Activated CD8-positive, alpha-beta memory T cell treated with anti-CD3 and anti-CD28 coated beads, Interleukin-2, amount 50 U/mL, for 1 hour (primary cell): Measurements from ENCODE around the gene PDE4B.

Experiments
- DNase-seq: peaks from one replicate; pipeline ENCODE4 v3.0.0-alpha.2; 2020; ENCODE audit errors: extremely low read depth

PDE4B gene

GRCh38 chr1:66182551-66183178, 390.0 kb downstream of the PDE4B start:
- peak; percentile 23 for DNase-seq

- no peak for DNase-seq
Measured at GRCh38 chr1:66183400-66183799, 390.7 kb downstream of the PDE4B start.

- no peak for DNase-seq
Measured at GRCh38 chr1:66197120-66197519, 404.4 kb downstream of the PDE4B start.

- DNase-seq: no peak
Measured at GRCh38 chr1:66197785-66198184, 405.1 kb downstream of the PDE4B start.

- DNase-seq: no peak
Measured at GRCh38 chr1:66206563-66207144, 414.0 kb downstream of the PDE4B start.

GRCh38 chr1:66207484-66207883, 414.8 kb downstream of the PDE4B start:
- DNase-seq: no peak

GRCh38 chr1:66208632-66209031, 415.9 kb downstream of the PDE4B start:
- DNase-seq: no peak

GRCh38 chr1:66210635-66211244, 418.0 kb downstream of the PDE4B start:
- no peak for DNase-seq

GRCh38 chr1:66211521-66211920, 418.8 kb downstream of the PDE4B start:
- no peak for DNase-seq

- no peak for DNase-seq
Measured at GRCh38 chr1:66213491-66213890, 420.8 kb downstream of the PDE4B start.

- peak; percentile 1 for DNase-seq
Measured at GRCh38 chr1:66214901-66215300, 422.2 kb downstream of the PDE4B start.

GRCh38 chr1:66217021-66217420, 424.3 kb downstream of the PDE4B start:
- no peak for DNase-seq

GRCh38 chr1:66217561-66217960, 424.9 kb downstream of the PDE4B start:
- DNase-seq: no peak

GRCh38 chr1:66220477-66220876, 427.8 kb downstream of the PDE4B start:
- no peak for DNase-seq

- no peak for DNase-seq
Measured at GRCh38 chr1:66223681-66224080, 431.0 kb downstream of the PDE4B start.

- DNase-seq: no peak
Measured at GRCh38 chr1:66226985-66227384, 434.3 kb downstream of the PDE4B start.

GRCh38 chr1:66227966-66228365, 435.3 kb downstream of the PDE4B start:
- no peak for DNase-seq

GRCh38 chr1:66231217-66231616, 438.5 kb downstream of the PDE4B start:
- DNase-seq: no peak

GRCh38 chr1:66231681-66232463, 439.2 kb downstream of the PDE4B start:
- DNase-seq: no peak

GRCh38 chr1:66237042-66237441, 444.3 kb downstream of the PDE4B start:
- no peak for DNase-seq

GRCh38 chr1:66237722-66238479, 445.2 kb downstream of the PDE4B start:
- DNase-seq: no peak

- no peak for DNase-seq
Measured at GRCh38 chr1:66239834-66240233, 447.1 kb downstream of the PDE4B start.
